Neutrophil (primary cell): ENCODE measurements around the gene MAPT.

Experiments
- H3K27ac ChIP-seq: fragments of 200-600 bp; sonication (generic); 2 replicates; pipeline ENCODE4 v1.5.1; 2016; ENCODE audit warnings: mild to moderate bottlenecking, moderate library complexity
- H3K27me3 ChIP-seq: fragments of 200-600 bp; sonication (generic); 2 replicates; pipeline ENCODE4 v1.6.0; 2016; ENCODE audit warnings: mild to moderate bottlenecking
- H3K36me3 ChIP-seq: fragments of 200-600 bp; sonication (generic); 2 replicates; pipeline ENCODE4 v1.5.1; 2017
- H3K4me1 ChIP-seq, 2 experiments: fragments of 200-600 bp in 1 of 2; sonication (generic) in 1 of 2; 1 replicate in 1 of 2; 2 replicates in 1 of 2; pipeline versions ENCODE4 v1.5.1 to v1.6.1; 2013 to 2016; ENCODE audit warnings: low read depth in 1 of 2, low read length in 1 of 2, mild to moderate bottlenecking in 1 of 2, moderate library complexity in 1 of 2; ENCODE audit not compliant: control insufficient read depth in 1 of 2, insufficient read depth in 1 of 2
- H3K4me3 ChIP-seq, 2 experiments: fragments of 200-600 bp in 1 of 2; sonication (generic) in 1 of 2; 1 replicate in 1 of 2; 2 replicates in 1 of 2; pipeline ENCODE4 v1.5.1; 2013 to 2016; ENCODE audit warnings: low read depth in 1 of 2, low read length in 1 of 2, mild to moderate bottlenecking in 1 of 2, moderate library complexity in 1 of 2
- H3K9me3 ChIP-seq: fragments of 200-600 bp; sonication (generic); 2 replicates; pipeline ENCODE4 v1.5.1; 2016
- TF ChIP-seq, protein P1 (sequence below): fragments of 200-600 bp; sonication (generic); IDR thresholded peaks from 2 replicates; pipeline ENCODE4 v1.5.1; 2016; ENCODE audit warnings: antibody characterized with exemption

MAPT gene

DNA sequence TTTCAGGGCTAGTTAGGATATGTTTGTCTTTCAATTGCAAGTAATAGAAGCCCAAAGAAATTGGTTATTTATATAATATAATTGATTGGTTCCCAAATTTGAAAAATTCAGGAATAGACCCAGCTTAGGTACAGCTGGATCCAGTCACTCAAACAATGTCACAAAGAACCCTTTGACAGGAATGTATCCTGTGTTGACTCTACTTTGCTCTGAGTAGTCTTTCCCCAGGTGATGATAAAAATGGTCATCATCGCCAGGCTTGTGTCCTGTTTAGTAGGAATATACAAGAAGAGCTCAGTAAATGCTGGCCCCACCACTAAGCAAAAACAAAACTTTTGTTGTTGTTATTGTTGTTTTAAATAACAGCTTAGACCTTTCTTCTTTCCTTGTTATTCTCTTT, 35.0 kb downstream of the MAPT start:
- TF ChIP-seq, protein P1, sequence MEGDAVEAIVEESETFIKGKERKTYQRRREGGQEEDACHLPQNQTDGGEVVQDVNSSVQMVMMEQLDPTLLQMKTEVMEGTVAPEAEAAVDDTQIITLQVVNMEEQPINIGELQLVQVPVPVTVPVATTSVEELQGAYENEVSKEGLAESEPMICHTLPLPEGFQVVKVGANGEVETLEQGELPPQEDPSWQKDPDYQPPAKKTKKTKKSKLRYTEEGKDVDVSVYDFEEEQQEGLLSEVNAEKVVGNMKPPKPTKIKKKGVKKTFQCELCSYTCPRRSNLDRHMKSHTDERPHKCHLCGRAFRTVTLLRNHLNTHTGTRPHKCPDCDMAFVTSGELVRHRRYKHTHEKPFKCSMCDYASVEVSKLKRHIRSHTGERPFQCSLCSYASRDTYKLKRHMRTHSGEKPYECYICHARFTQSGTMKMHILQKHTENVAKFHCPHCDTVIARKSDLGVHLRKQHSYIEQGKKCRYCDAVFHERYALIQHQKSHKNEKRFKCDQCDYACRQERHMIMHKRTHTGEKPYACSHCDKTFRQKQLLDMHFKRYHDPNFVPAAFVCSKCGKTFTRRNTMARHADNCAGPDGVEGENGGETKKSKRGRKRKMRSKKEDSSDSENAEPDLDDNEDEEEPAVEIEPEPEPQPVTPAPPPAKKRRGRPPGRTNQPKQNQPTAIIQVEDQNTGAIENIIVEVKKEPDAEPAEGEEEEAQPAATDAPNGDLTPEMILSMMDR, result no peak

DNA sequence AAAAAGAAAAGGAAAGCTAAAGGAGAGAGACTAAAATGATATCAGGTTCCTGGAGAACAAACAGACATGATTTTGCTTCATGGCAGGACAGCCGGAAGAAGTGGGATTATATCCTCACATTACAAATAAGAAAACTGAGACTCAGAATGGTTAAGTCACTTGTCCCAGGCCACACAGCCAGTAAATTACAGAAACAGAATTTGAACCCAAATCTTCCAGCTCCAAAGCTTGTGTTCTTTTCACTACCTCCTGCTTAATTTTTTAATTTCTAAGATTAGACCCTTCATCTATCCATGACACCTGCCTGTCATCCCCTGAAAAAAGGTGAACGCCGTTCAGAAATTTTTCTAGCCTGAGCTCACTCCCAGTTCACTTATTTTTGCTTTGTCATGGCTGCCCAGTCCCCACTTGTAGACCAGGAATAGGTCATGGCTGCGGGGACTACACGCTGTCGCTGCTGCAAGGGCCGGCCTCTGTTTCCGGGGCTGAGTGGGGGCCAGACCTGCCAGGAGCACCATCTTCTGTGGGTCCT, 36.1 kb downstream of the MAPT start:
- no peak overlapping the region for H3K4me3 ChIP-seq
- H3K27me3 ChIP-seq, result peaks cover 59% of the 10 kb centered on the region
- H3K9me3 ChIP-seq, result no peaks in the 10 kb centered on the region
- TF ChIP-seq, protein P1, result no peak
- H3K4me1 ChIP-seq, result no peaks in the 10 kb centered on the region
- H3K36me3 ChIP-seq, result no peaks in the 10 kb centered on the region
- no peak overlapping the region for H3K27ac ChIP-seq

More for the DNA sequence above, 35.0 kb downstream of the MAPT start:
- H3K36me3 ChIP-seq, result no peaks in the 10 kb centered on the region
- no peaks in the 10 kb centered on the region for H3K9me3 ChIP-seq
- H3K27ac ChIP-seq, result no peak overlapping the region
- no peaks in the 10 kb centered on the region for H3K4me1 ChIP-seq
- peaks cover 47% of the 10 kb centered on the region for H3K27me3 ChIP-seq
- no peak overlapping the region for H3K4me3 ChIP-seq

DNA sequence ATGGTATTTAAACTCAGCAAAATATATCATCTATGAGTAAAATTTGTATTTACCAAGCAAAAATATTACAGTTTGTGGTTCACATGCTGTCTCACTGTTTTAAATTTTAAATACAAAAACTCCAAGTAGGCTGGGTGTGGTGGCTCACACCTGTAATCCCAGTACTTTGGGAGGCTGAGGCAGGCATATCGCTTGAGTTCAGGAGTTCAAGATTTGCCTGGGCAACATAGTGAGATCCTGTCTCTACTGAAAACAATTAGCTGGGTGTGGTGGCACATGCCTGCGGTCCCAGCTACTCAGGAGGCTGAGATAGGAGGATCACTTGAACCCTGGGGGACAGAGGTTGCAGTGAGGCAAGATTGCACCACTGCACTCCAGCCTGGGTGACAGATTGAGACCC, 37.3 kb downstream of the MAPT start:
- Histone ChIP-seq H3K4me1 (no peaks in the 10 kb centered on the region), H3K4me3 (no peak overlapping the region), H3K27me3 (peaks cover 70% of the 10 kb centered on the region), H3K27ac (no peak overlapping the region), H3K36me3 (no peaks in the 10 kb centered on the region), H3K9me3 (no peaks in the 10 kb centered on the region)
- TF ChIP-seq, protein P1, result no peak

DNA sequence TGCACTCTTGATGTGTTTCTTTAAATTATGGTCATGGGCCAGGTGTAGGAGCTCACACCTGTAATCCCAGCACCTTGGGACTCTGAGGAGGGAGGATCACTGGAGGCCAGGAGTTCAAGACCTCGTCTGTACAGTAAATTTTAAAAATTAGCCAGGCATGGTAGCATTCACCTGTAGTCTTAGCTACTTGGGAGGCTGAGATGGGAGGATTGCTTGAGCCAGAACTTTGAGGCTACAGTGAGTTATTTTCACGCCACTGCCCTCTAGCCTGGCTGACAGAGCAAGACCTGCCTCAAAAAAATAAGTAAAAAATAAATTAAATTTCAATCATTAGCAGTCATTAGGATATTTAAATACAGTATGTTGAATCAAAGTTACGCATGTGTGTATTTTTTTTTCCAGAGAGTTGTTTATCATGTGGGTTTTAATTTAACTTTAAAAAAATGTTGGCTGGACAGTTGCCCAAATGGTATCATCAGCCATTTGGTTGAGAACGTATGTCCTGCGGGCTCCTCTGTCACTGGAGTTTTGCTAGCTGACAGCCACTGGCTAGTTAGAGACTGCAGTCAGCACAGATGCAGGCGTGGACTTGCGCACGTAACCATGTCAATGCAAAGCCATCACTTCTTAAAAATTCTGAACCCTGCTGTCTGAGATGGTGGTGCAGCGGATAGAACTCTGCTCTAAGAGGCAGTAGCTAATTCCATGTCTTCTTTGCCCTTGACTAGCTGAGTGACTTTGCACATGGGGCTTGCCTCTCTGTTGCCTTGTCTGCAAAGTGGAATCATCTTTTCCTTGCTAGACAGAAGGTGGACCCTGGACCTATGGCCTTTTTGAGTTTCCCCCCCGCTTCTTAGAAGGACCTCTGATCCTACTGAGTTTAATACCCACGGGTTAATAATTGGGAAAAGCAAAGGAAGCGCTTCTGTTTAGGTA, 40.0 kb downstream of the MAPT start:
- Histone ChIP-seq H3K27ac (no peak overlapping the region), H3K4me3 (no peak overlapping the region), H3K4me1 (no peaks in the 10 kb centered on the region), H3K9me3 (no peaks in the 10 kb centered on the region), H3K27me3 (peaks cover 87% of the 10 kb centered on the region), H3K36me3 (no peaks in the 10 kb centered on the region)
- TF ChIP-seq, protein P1, result no peak

DNA sequence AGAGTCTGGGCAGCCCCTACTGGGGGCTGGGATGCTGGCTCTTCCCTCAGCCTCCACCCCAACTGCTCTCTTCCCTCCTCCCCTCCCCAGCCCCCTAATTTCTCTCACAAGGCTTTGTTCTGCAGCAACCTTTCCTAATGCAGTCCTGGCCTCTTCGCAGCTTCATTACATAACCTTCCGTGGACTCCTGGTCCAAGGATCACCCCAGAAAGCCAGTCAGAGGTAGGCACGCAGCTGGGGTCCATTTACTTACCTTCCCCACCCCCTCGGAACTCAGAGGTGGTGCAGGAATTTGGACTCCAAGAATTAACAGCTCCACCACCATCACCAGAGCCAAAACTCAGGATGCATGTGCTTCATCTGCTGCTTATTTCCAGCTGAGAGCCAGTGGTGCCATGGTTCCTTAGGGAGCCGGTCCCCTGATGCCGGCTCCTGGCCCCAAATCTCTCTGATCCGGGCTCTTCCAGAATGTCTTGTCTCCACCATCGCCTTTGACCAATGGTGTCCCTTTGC, 40.9 kb downstream of the MAPT start:
- no peaks in the 10 kb centered on the region for H3K4me1 ChIP-seq
- no peaks in the 10 kb centered on the region for H3K36me3 ChIP-seq
- H3K9me3 ChIP-seq, result no peaks in the 10 kb centered on the region
- peaks cover 88% of the 10 kb centered on the region for H3K27me3 ChIP-seq
- no peak overlapping the region for H3K27ac ChIP-seq
- TF ChIP-seq, protein P1, result no peak
- no peak overlapping the region for H3K4me3 ChIP-seq
